Body of pancreas (tissue), 4 donors: ENCODE measurements around the gene ARRB1. TPM values are rescaled to one million over a fixed set of nuclear protein-coding genes. Genes with fewer than 3 reads are reported as not detected.

ENCODE experiments used
- ATAC-seq: fragments of 150-250 bp; one replicate; pipeline ENCODE4 v1.9.1; 2016
- DNase-seq, 4 donors: peaks; one replicate each; pipeline ENCODE4 v3.0.0-alpha.2; 2019
- H3K27ac ChIP-seq, 4 donors: fragments of 200-600 bp; sonication (generic); 1 replicate in 3 of 4; 2 replicates in 1 of 4; pipeline versions ENCODE4 v1.5.1 to v1.6.1; 2016 to 2019; ENCODE audit warnings: mild to moderate bottlenecking in 1 of 4, mixed read lengths in 1 of 4, moderate library complexity in 1 of 4
- H3K27me3 ChIP-seq, 2 donors: fragments of 200-600 bp; sonication (generic); one replicate each; pipeline ENCODE4 v1.6.0; 2016; ENCODE audit warnings: mild to moderate bottlenecking in 1 of 2
- H3K36me3 ChIP-seq, 2 donors: fragments of 200-600 bp; sonication (generic); replicated peaks in 1 of 2; 2 replicates each; pipeline ENCODE4 v1.5.1; 2016; ENCODE audit warnings: low read depth in 2 of 2; ENCODE audit not compliant: insufficient read depth in 1 of 2
- H3K4me1 ChIP-seq: fragments of 200-600 bp; sonication (generic); one replicate; pipeline ENCODE4 v1.6.0; 2016
- H3K4me3 ChIP-seq, 2 donors: fragments of 200-600 bp; sonication (generic); 1 replicate in 1 of 2; 2 replicates in 1 of 2; pipeline ENCODE4 v1.5.1; 2016 to 2019
- H3K9me3 ChIP-seq, 3 donors: fragments of 200-600 bp; sonication (generic); 1 replicate in 2 of 3; 2 replicates in 1 of 3; pipeline ENCODE4 v1.5.1; 2016
- CTCF ChIP-seq, 7 experiments: fragments of 450-650 bp in 4 of 7; fragments of 200-600 bp in 3 of 7; sonication (generic) in 3 of 7; IDR thresholded peaks; one replicate each; pipeline ENCODE4 v1.5.1; 2016 to 2019; ENCODE audit warnings: antibody characterized with exemption in 7 of 7
- POLR2A ChIP-seq, 3 donors: fragments of 450-650 bp; IDR thresholded peaks; one replicate each; pipeline ENCODE4 v1.6.1; 2016; ENCODE audit warnings: antibody characterized with exemption in 3 of 3, mild to moderate bottlenecking in 2 of 3
- WGBS, 2 donors: methylation state at CpG; one replicate each; pipeline ENCODE4 v1.1.5; 2017; 5-methylcytosine and 5-hydroxymethylcytosine counted together
- intact Hi-C: fragments of 100-400 bp; cut with DNase I; formaldehyde crosslinking; loops from one replicate; pipeline ENCODE4 v1.15.1; 2023
- total RNA-seq, 2 donors: library from RNA; depleted of rRNA; stranded (reverse); fragments of >200 nt; gene quantifications; one replicate each; pipeline ENCODE4 v1.1.0, GENCODE V29; 2016

The ARRB1 gene
- total RNA-seq, 2 donors from 2014 or later = 41.0 to 54.1 TPM

- no peak overlapping the region for H3K4me3 ChIP-seq
- H3K9me3 ChIP-seq = no peaks in the 10 kb centered on the region
- no peaks in the 10 kb centered on the region for H3K36me3 ChIP-seq
- H3K27me3 ChIP-seq = no peaks in the 10 kb centered on the region
- no peak overlapping the region for H3K27ac ChIP-seq
- no peak for DNase-seq
- H3K4me1 ChIP-seq = no peaks in the 10 kb centered on the region
- 69 to 73% methylated on average over 8 of the region's 8 CpGs for WGBS, 2 donors
- intact Hi-C loops = no loop called here
- TF ChIP-seq POLR2A (IDR thresholded peaks at IDR 0.05) = no peak
- no peak for TF ChIP-seq CTCF (IDR thresholded peaks at IDR 0.05)
- no peak for ATAC-seq
Observed at GRCh38 chr11:75394085-75394840, 42.8 kb upstream of the ARRB1 start.

GRCh38 chr11:75389925-75390324, 38.5 kb upstream of the ARRB1 start:
- DNase-seq (no peak), ATAC-seq (no peak)
- Histone ChIP-seq H3K27me3 (no peaks in the 10 kb centered on the region), H3K36me3 (no peaks in the 10 kb centered on the region), H3K9me3 (no peaks in the 10 kb centered on the region), H3K4me3 (no peak overlapping the region), H3K27ac (no peak overlapping the region), H3K4me1 (peaks cover 6% of the 10 kb centered on the region)
- TF ChIP-seq POLR2A (IDR thresholded peaks at IDR 0.05) (no peak), CTCF (IDR thresholded peaks at IDR 0.05) (no peak)
- intact Hi-C loops = no loop called here
- 69 to 74% methylated on average over 7 of the region's 7 CpGs for WGBS, 2 donors

- H3K27me3 ChIP-seq = no peaks in the 10 kb centered on the region
- TF ChIP-seq POLR2A (IDR thresholded peaks at IDR 0.05) = no peak
- no peak for TF ChIP-seq CTCF (IDR thresholded peaks at IDR 0.05)
- intact Hi-C loops = no loop called here
- no peaks in the 10 kb centered on the region for H3K36me3 ChIP-seq
- H3K4me3 ChIP-seq = no peak overlapping the region
- no peaks in the 10 kb centered on the region for H3K9me3 ChIP-seq
- no peak for ATAC-seq
- H3K4me1 ChIP-seq = peaks cover 6% of the 10 kb centered on the region
- H3K27ac ChIP-seq = no peak overlapping the region
- no peak for DNase-seq
- 67 to 75% methylated on average over 11 of the region's 11 CpGs for WGBS, 2 donors
Observed at GRCh38 chr11:75389276-75389605, 37.8 kb upstream of the ARRB1 start.

GRCh38 chr11:75388386-75389275, 37.2 kb upstream of the ARRB1 start:
- peak; percentile 60 to 89 (median 85) for TF ChIP-seq CTCF (IDR thresholded peaks at IDR 0.05)
- no peak for TF ChIP-seq POLR2A (IDR thresholded peaks at IDR 0.05)
- H3K9me3 ChIP-seq = no peaks in the 10 kb centered on the region
- peak overlapping the region in 3 of 4 donors; percentile 42 to 69 (median 63) for H3K27ac ChIP-seq
- H3K4me3 ChIP-seq = no peak overlapping the region
- peak; percentile 77 to 87 (median 82) for DNase-seq
- WGBS, 2 donors = 24 to 25% methylated on average over 9 of the region's 9 CpGs
- ATAC-seq = peak; percentile 81
- H3K4me1 ChIP-seq = peaks cover 6% of the 10 kb centered on the region
- intact Hi-C loops = no loop called here
- H3K27me3 ChIP-seq = no peaks in the 10 kb centered on the region
- no peaks in the 10 kb centered on the region for H3K36me3 ChIP-seq
